Suprapubic skin (tissue), 4 donors: ENCODE measurements around the gene MYO15B. TPM values are rescaled to one million over a fixed set of nuclear protein-coding genes. Genes with fewer than 3 reads are reported as not detected.

ENCODE experiments used
- DNase-seq, 2 donors: peaks; one replicate each; pipeline ENCODE4 v3.0.0-alpha.2; 2019; ENCODE audit warnings: low spot score in 2 of 2
- H3K27ac ChIP-seq: fragments of 200-600 bp; sonication (generic); one replicate; pipeline ENCODE4 v1.5.1; 2019
- H3K27me3 ChIP-seq: fragments of 200-600 bp; sonication (generic); one replicate; pipeline ENCODE4 v1.5.1; 2019
- H3K36me3 ChIP-seq: fragments of 200-600 bp; sonication (generic); one replicate; pipeline ENCODE4 v1.5.1; 2019
- H3K4me1 ChIP-seq: fragments of 200-600 bp; sonication (generic); one replicate; pipeline ENCODE4 v1.5.1; 2019
- H3K4me3 ChIP-seq: fragments of 200-600 bp; sonication (generic); one replicate; pipeline ENCODE4 v1.5.1; 2019; ENCODE audit warnings: mild to moderate bottlenecking
- H3K9me3 ChIP-seq: fragments of 200-600 bp; sonication (generic); one replicate; pipeline ENCODE4 v1.5.1; 2019
- EP300 ChIP-seq: sonication (generic); formaldehyde crosslinking; IDR thresholded peaks from one replicate; pipeline ENCODE4 v1.6.1; 2017; ENCODE audit warnings: antibody characterized with exemption
- POLR2A ChIP-seq, 2 donors: fragments of 450-650 bp; IDR thresholded peaks; one replicate each; pipeline ENCODE4 v1.6.1; 2017; ENCODE audit warnings: antibody characterized with exemption in 2 of 2, mild to moderate bottlenecking in 2 of 2, moderate library complexity in 2 of 2
- POLR2AphosphoS5 ChIP-seq, 3 donors: sonication (generic); formaldehyde crosslinking; IDR thresholded peaks; one replicate each; pipeline ENCODE4 v1.6.1; 2017; ENCODE audit warnings: antibody characterized with exemption in 3 of 3
- WGBS: methylation state at CpG from one replicate; pipeline ENCODE4 v1.1.5; 2018; 5-methylcytosine and 5-hydroxymethylcytosine counted together
- total RNA-seq, 4 donors: library from RNA; depleted of rRNA; stranded (reverse); fragments of >200 nt; gene quantifications; one replicate each; pipeline ENCODE4 v1.1.0, GENCODE V29; 2016
- TF ChIP-seq, protein P1 (sequence below), 2 donors: fragments of 200-600 bp in 1 of 2; fragments of 450-650 bp in 1 of 2; sonication (generic) in 1 of 2; IDR thresholded peaks; one replicate each; pipeline ENCODE4 v1.5.1; 2016 to 2019; ENCODE audit warnings: antibody characterized with exemption in 2 of 2, mild to moderate bottlenecking in 1 of 2, moderate library complexity in 1 of 2

The MYO15B gene
- total RNA-seq, 4 donors from 2014 or later, result 28.4 to 126 (median 76.1) TPM

DNA sequence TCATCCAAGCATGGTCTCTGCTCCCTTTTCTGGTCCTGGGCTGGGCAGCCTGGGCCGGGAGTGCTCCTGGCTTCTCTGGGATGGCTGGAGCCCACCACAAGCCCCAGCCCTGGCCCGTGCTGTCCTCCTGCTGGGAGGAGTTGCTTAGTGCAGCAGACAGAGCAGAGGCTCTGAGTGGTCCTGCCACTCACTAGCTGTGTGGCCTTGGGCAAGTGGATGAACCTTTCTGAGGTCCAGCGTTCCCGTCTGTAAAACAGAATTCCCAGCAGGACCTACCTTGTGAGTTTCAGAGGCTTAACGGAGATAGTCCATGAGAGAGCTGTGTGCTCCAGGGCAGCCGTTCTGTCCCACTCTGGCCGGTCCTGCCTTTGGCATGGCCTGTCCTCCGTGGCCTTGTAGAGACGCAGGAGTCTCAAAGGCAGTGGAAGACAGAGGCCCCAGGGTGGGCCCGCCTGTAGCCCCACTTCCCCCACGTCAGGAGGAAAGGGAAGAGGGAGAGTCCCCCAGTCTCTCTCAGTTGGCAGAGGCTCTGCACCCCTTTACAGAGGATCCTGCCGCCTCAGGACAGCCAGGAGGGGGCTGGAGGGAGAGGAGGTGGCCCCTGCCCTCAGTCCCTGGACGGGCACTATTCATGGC is 7.8 kb downstream of the MYO15B start:
- TF ChIP-seq, protein P1, sequence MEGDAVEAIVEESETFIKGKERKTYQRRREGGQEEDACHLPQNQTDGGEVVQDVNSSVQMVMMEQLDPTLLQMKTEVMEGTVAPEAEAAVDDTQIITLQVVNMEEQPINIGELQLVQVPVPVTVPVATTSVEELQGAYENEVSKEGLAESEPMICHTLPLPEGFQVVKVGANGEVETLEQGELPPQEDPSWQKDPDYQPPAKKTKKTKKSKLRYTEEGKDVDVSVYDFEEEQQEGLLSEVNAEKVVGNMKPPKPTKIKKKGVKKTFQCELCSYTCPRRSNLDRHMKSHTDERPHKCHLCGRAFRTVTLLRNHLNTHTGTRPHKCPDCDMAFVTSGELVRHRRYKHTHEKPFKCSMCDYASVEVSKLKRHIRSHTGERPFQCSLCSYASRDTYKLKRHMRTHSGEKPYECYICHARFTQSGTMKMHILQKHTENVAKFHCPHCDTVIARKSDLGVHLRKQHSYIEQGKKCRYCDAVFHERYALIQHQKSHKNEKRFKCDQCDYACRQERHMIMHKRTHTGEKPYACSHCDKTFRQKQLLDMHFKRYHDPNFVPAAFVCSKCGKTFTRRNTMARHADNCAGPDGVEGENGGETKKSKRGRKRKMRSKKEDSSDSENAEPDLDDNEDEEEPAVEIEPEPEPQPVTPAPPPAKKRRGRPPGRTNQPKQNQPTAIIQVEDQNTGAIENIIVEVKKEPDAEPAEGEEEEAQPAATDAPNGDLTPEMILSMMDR (IDR thresholded peaks at IDR 0.05), result no peak
- TF ChIP-seq POLR2A (IDR thresholded peaks at IDR 0.05), result no peak
- TF ChIP-seq EP300, result no peak
- no peak for TF ChIP-seq POLR2AphosphoS5 (IDR thresholded peaks at IDR 0.05)
- Histone ChIP-seq H3K27me3 (no peaks in the 10 kb centered on the region), H3K9me3 (no peaks in the 10 kb centered on the region), H3K27ac (no peak overlapping the region), H3K4me3 (no peak overlapping the region), H3K36me3 (no peaks in the 10 kb centered on the region), H3K4me1 (peaks cover under 1% of the 10 kb centered on the region)
- WGBS, result 100% methylated on average over 1 of the region's 13 CpGs
- DNase-seq, result no peak

DNA sequence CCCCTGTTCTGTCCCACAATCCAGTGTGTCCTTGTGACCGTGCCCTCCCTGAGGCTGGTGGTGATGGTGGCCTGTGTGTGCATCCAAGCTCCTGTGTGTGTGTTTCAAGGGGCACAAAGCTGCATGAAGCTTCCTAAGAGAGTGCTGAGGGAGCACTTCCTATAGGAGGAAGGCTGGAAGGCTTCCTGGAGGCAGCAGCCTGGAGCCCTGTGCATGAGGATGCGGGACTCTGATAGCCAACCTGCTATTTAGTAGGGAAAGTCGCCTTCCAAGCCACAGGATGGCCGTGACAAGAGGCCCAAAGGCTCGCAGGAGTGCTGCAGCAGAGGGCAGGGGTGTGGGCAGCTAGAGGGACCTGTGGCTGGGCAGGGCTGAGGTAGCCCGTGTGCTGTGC is 8.3 kb downstream of the MYO15B start:
- no peak overlapping the region for H3K4me3 ChIP-seq
- 95% methylated on average over 5 of the region's 6 CpGs for WGBS
- no peaks in the 10 kb centered on the region for H3K36me3 ChIP-seq

DNA sequence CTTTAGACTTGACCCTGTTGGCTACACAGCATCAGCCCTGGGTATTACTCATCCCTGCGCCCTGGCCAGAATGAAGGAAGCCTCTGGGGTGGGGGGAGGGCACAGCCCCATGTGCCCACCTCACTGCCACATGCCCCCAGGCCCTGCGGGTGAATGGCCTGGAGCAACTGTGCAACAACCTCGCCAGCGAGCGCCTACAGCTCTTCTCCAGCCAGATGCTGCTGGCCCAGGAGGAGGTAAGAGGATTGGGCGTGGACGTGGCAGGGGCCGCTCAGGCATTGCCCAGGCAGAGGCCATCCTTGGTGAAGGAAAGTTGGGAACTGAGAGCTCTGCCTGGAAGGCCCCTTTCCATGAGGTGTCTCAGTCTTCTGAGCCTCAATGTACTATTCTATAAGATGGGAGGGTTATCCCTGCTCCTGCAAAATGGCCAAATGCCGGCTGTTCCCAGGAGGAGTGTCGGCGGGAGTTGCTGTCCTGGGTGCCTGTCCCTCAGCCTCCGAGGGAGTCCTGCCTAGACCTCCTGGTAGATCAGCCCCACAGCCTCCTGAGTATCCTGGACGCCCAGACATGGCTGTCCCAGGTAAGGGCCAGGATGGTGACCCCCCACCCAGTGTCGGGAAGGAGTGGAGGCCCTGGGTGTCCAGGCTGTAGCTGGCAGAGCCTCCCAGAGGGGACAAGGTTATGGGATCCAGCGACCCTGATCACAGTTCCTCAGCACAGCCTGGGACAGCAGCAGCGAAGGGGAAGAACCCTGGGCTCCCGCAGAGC is 8.9 kb downstream of the MYO15B start:
- TF ChIP-seq POLR2AphosphoS5 (IDR thresholded peaks at IDR 0.05) (no peak), POLR2A (IDR thresholded peaks at IDR 0.05) (no peak), EP300 (no peak)
- TF ChIP-seq, protein P1 (IDR thresholded peaks at IDR 0.05), result no peak
- 90% methylated on average over 12 of the region's 17 CpGs for WGBS
- no peak overlapping the region for H3K4me3 ChIP-seq
- H3K9me3 ChIP-seq, result no peaks in the 10 kb centered on the region
- peaks cover 5% of the 10 kb centered on the region for H3K4me1 ChIP-seq
- no peaks in the 10 kb centered on the region for H3K36me3 ChIP-seq
- H3K27ac ChIP-seq, result no peak overlapping the region
- no peak for DNase-seq
- H3K27me3 ChIP-seq, result no peaks in the 10 kb centered on the region

More for the DNA sequence above, 8.3 kb downstream of the MYO15B start:
- Histone ChIP-seq H3K9me3 (no peaks in the 10 kb centered on the region), H3K4me1 (peaks cover under 1% of the 10 kb centered on the region), H3K27ac (no peak overlapping the region), H3K27me3 (no peaks in the 10 kb centered on the region)
- DNase-seq, result no peak
- TF ChIP-seq, protein P1 (IDR thresholded peaks at IDR 0.05), result no peak
- TF ChIP-seq EP300 (no peak), POLR2A (IDR thresholded peaks at IDR 0.05) (no peak), POLR2AphosphoS5 (IDR thresholded peaks at IDR 0.05) (no peak)

- TF ChIP-seq POLR2AphosphoS5 (IDR thresholded peaks at IDR 0.05), result no peak
- TF ChIP-seq EP300, result no peak
- TF ChIP-seq, protein P1 (IDR thresholded peaks at IDR 0.05), result peak; percentile 48 to 84
- no peak for TF ChIP-seq POLR2A (IDR thresholded peaks at IDR 0.05)
- WGBS, result 67% methylated on average over 20 of the region's 28 CpGs
- Histone ChIP-seq H3K9me3 (no peaks in the 10 kb centered on the region), H3K4me1 (peaks cover 31% of the 10 kb centered on the region), H3K27ac (no peak overlapping the region), H3K4me3 (no peak overlapping the region), H3K36me3 (no peaks in the 10 kb centered on the region), H3K27me3 (no peaks in the 10 kb centered on the region)
- DNase-seq, result peak in 1 of 2 donors; percentile 68
Measured at GRCh38 chr17:75601057-75601987, 13.7 kb downstream of the MYO15B start.
